Muscle of leg (tissue), 11 donors: Measurements from ENCODE around the gene PLCB1. TPM values are rescaled to one million over a fixed set of nuclear protein-coding genes. Genes with fewer than 3 reads are reported as not detected.
A peak's percentile ranks its signal among the peaks of the same experiment; 100 is the strongest.

Experiments used
- DNase-seq: peaks from one replicate; pipeline ENCODE4 v3.0.0; 2013
- H3K27ac ChIP-seq: one replicate; pipeline ENCODE4 v1.5.1; 2013; ENCODE audit warnings: mild to moderate bottlenecking, low read length, control low read depth
- H3K27me3 ChIP-seq: one replicate; pipeline ENCODE4 v1.6.1; 2013; ENCODE audit warnings: low read length; ENCODE audit not compliant: control insufficient read depth, insufficient read depth
- H3K36me3 ChIP-seq: one replicate; pipeline ENCODE4 v1.6.1; 2013; ENCODE audit warnings: low read length; ENCODE audit not compliant: control insufficient read depth, insufficient read depth
- H3K4me1 ChIP-seq: one replicate; pipeline ENCODE4 v1.6.1; 2013; ENCODE audit warnings: low read length; ENCODE audit not compliant: control insufficient read depth, insufficient read depth
- H3K4me3 ChIP-seq: one replicate; pipeline ENCODE4 v1.5.1; 2013; ENCODE audit warnings: low read length, control low read depth
- H3K9me3 ChIP-seq: replicated peaks from 2 replicates; pipeline ENCODE4 v1.6.1; 2013; ENCODE audit warnings: low read depth, low read length; ENCODE audit not compliant: control insufficient read depth
- WGBS: methylation state at CpG from one replicate; pipeline ENCODE4 v1.1.5; 2013; ENCODE audit warnings: missing lambda C conversion rate; ENCODE audit not compliant: insufficient coverage; 5-methylcytosine and 5-hydroxymethylcytosine counted together
- polyA plus RNA-seq, 8 donors: library from polyadenylated mRNA; unstranded; fragments of 120-200 nt; gene quantifications; one replicate each; pipeline versions ENCODE4 v1.2.1 to v1.2.3, GENCODE V29; 2013; ENCODE audit warnings: inconsistent platforms in 1 of 8, low replicate concordance in 1 of 8; ENCODE audit not compliant: insufficient read length in 8 of 8, insufficient read depth in 1 of 8
- total RNA-seq: library from RNA; stranded (reverse); fragments of 120-200 nt; gene quantifications from one replicate; pipeline ENCODE4 v1.2.4, GENCODE V29; 2013

Gene PLCB1
- total and polyA plus RNA-seq, 9 donors: 6.8 to 14.3 (median 9.0) TPM

DNA sequence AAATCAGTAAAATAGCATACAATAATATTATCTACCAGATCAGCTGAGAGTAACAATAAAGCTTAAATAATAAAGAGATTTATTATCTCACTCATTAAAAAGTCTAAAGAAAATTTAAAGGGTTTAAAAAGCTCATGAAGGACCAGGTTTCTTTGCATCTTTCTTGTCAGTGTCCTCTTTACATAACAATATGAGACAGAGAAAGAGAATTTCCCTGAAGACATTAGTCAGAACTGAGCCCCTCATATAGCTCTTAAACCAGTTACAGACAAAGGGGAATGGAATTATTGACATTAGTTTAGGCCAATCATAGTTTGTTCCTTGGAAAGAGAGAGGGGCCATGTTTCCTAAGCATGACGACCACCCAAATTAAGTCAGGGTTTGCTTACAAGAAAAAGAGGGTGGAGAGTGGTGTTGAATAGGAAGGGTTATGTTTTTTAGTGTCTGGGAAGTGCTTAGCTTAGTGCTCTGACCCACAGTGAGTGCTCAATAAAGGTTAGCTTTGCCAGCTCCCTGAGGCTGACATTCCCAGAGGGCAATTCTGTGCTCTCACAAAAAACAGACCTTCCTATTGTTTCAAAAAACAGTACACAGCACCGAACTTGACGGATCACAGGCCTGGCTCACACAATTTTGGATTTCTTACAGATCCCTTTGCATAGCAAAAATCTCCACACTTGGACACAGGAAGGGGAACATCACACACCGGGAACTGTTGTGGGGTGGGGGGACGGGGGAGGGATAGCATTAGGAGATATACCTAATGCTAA is 3.6 kb upstream of the PLCB1 start:
- Histone ChIP-seq H3K4me3 (no peak overlapping the region), H3K9me3 (no peaks in the 10 kb centered on the region), H3K27ac (no peak overlapping the region), H3K27me3 (peaks cover 22% of the 10 kb centered on the region), H3K36me3 (no peaks in the 10 kb centered on the region), H3K4me1 (peaks cover 4% of the 10 kb centered on the region)
- no peak for DNase-seq
- WGBS: 61% methylated on average over 3 of the region's 5 CpGs

DNA sequence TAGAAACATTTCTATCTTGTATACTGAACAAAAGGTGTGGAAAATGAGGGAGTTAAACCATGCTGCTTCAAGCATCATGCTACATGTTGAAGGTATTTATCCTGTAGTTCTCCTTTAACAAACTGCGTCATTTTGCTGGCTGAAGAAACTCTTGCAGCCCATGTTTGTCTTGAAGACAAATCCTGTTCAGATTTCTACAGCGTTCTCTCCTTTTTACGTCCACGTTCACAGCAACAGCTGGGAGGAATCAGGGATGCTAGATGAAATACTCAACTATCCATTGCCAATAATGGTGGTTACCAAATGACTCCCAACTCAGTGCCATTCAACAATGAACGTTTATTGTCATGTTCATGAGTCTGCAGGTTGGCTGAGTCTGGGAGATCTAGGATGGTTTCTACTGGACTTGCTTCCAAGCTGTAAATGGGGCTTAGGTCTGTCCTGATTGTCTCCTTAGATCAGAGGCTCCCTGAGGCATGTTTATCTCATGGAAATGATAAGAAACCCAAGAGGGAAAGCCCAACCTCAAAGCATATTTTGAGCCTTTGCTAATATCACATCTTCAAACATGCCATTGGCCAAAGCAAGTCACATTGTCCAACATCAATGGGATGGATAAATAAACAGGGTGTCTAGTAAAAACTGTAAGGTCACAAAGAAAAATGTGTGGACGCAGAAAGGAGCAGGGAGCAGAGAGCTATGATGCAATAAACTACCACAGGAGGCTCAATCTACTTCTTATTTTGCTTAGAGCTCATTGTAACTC is 2.7 kb upstream of the PLCB1 start:
- Histone ChIP-seq H3K27ac (no peak overlapping the region), H3K27me3 (peaks cover 22% of the 10 kb centered on the region), H3K36me3 (no peaks in the 10 kb centered on the region), H3K4me3 (no peak overlapping the region), H3K4me1 (peaks cover 4% of the 10 kb centered on the region), H3K9me3 (no peaks in the 10 kb centered on the region)
- no peak for DNase-seq
- WGBS: 80% methylated on average over 2 of the region's 6 CpGs

DNA sequence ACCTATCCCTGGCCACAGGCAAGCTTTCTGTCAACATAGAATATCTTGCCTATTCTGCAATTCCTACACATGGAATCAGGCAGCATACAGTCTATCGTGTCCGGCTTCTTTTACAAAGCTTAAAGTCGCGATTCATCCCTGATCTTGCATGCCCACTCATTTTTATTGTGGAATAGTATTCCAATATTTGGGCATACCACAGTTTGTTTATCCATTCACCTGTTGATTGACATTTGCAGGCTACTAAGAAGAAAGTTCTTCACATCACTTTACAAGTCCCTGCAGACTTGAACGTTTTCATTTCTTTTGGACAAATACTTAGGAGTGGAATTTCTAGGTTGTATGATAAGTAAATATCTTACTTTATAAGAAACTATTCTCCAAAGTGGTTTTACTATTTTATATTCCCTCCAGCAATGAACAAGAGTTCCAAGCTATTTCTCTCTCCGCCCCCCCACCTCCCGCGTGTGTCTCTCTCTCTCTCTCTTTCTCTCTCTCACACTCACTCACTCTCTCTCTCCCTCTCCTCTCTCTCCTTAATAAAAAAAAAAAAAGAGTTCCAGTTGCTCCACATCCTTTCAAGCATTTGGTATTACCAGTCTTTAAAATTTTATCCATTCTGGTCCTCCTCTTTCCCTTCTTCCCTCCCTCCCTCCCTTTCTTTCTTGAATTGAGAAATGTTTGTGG is 1.1 kb upstream of the PLCB1 start:
- no peak overlapping the region for H3K27ac ChIP-seq
- no peaks in the 10 kb centered on the region for H3K36me3 ChIP-seq
- peaks cover 22% of the 10 kb centered on the region for H3K27me3 ChIP-seq
- WGBS: 66% methylated on average over 3 of the region's 8 CpGs
- no peak overlapping the region for H3K4me3 ChIP-seq
- DNase-seq: no peak
- H3K4me1 ChIP-seq: peaks cover 4% of the 10 kb centered on the region
- no peaks in the 10 kb centered on the region for H3K9me3 ChIP-seq

- peak; percentile 48 for DNase-seq
- Histone ChIP-seq H3K4me1 (peaks cover 4% of the 10 kb centered on the region), H3K27me3 (peaks cover 20% of the 10 kb centered on the region), H3K4me3 (peak overlapping the region; percentile 56), H3K36me3 (no peaks in the 10 kb centered on the region), H3K27ac (peak overlapping the region; percentile 7), H3K9me3 (no peaks in the 10 kb centered on the region)
- WGBS: 1% methylated on average over 60 of the region's 68 CpGs
These were observed 631 bp downstream of the PLCB1 start for GRCh38 chr20:8132484-8133309.

DNA sequence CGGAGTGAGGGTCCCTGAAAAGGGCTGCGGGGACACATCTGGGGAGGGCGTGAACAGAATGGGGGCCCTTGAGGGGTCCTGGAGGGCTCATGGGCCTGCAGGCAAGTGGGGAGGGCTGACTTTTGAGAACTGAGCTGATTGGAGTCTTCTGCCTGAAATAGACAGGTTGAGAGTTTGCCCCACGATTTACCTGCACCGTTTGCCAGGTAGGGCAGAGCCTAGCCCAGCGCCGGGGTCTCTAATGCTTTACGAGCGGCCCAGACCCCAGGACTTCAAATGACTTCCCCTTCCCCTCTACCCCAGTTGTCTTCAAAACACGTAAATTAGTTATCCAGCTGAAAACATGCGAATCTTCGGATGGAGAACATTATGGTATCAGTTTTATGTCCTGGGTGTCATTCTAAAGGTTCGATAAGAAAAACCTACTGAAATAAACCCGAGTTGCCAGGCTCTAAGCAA is 1.3 kb downstream of the PLCB1 start:
- H3K27ac ChIP-seq: peak overlapping the region; percentile 7
- 22% methylated on average over 7 of the region's 14 CpGs for WGBS

DNA sequence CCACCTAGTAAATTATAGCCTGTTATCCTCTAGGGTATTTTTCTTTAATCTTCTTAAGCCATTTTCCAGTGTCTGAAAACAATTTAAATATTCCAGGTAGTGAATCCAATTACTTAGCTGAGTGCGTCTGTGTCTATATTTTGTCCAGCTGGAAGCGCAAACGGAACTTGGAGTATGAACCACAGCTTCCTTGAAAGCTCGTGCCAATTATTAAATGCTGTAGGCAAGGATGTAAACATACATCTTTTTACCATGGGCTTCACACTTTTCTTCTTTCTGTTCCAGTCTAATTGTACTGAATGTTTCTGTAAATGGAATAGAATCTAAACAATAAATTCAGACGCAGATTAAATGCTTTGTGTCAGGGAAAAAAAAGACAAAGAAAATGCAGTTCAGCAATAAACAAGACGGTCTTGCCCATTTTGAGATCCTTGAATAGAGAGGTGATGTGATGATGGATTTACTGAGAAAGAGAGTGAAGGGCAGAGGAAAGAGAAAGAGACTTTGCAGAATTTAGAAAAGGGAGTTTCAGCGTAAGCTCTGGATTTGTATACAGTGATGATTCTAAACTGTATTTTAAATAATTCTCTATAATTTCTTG is 1.9 kb downstream of the PLCB1 start:
- Histone ChIP-seq H3K36me3 (no peaks in the 10 kb centered on the region), H3K4me3 (peak overlapping the region; percentile 56), H3K27me3 (peaks cover 20% of the 10 kb centered on the region), H3K4me1 (peaks cover 4% of the 10 kb centered on the region), H3K27ac (no peak overlapping the region), H3K9me3 (no peaks in the 10 kb centered on the region)
- WGBS: 52% methylated on average over 2 of the region's 7 CpGs
- peak; percentile 82 for DNase-seq

More for the DNA sequence above, 1.3 kb downstream of the PLCB1 start:
- DNase-seq: no peak
- Histone ChIP-seq H3K9me3 (no peaks in the 10 kb centered on the region), H3K4me1 (peaks cover 4% of the 10 kb centered on the region), H3K36me3 (no peaks in the 10 kb centered on the region), H3K27me3 (peaks cover 20% of the 10 kb centered on the region), H3K4me3 (peak overlapping the region; percentile 56)

DNA sequence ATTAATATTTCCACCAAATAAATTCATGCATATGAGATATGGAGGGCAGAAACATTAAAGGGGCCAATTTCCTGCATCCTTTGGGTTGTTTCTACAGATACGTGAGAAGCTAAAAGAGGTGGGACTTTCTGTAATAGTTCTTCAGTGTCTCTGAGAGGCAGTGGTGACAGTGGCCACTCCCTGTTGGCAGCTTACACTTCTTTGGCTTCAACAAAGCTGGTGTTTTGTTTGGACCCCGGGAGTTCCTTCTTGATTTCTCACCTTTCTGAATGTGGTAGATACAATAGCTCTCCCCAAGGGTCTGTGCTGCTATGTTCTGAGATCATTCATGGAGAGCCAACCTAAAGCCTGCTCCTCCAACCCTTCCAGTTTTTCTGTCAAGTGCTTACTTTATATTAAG is 7.8 kb downstream of the PLCB1 start:
- no peaks in the 10 kb centered on the region for H3K27me3 ChIP-seq
- no peaks in the 10 kb centered on the region for H3K4me1 ChIP-seq
- no peak for DNase-seq
- H3K36me3 ChIP-seq: no peaks in the 10 kb centered on the region
- no peaks in the 10 kb centered on the region for H3K9me3 ChIP-seq
- H3K27ac ChIP-seq: no peak overlapping the region
- no peak overlapping the region for H3K4me3 ChIP-seq
- WGBS: 100% methylated on average over 1 of the region's 2 CpGs

DNA sequence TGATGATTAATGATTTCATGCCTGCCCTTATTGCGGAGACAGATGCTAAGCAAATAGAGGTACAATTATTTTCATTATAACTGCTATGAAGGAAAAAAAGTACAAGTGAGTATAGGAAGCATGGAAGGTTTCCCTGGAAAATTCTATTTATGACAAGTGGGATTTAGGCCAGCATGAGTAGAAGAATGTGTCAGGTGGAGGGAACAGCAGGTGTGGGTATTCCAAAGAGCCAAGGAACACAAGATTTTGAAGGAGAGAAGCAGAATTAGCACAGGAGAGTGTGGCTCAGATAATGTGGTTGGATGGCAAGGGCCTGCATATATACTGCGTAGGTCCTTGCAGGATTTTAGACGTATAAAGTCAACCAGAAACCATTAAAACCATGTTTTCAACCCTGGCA is 11.4 kb downstream of the PLCB1 start:
- H3K27ac ChIP-seq: no peak overlapping the region
- H3K36me3 ChIP-seq: no peaks in the 10 kb centered on the region
- WGBS: no CpG with 5 or more reads among the region's 3 CpGs
- H3K4me3 ChIP-seq: no peak overlapping the region
- H3K27me3 ChIP-seq: no peaks in the 10 kb centered on the region
- no peaks in the 10 kb centered on the region for H3K4me1 ChIP-seq
- no peak for DNase-seq
- no peaks in the 10 kb centered on the region for H3K9me3 ChIP-seq
